GM18526 (cell line): ENCODE data around the gene PEX14.

Source experiments
- POLR2A ChIP-seq: IDR thresholded peaks from 3 replicates; pipeline ENCODE4 v1.6.1; 2011; ENCODE audit not compliant: insufficient read length; ENCODE audit errors: extremely low read depth

The PEX14 gene

DNA sequence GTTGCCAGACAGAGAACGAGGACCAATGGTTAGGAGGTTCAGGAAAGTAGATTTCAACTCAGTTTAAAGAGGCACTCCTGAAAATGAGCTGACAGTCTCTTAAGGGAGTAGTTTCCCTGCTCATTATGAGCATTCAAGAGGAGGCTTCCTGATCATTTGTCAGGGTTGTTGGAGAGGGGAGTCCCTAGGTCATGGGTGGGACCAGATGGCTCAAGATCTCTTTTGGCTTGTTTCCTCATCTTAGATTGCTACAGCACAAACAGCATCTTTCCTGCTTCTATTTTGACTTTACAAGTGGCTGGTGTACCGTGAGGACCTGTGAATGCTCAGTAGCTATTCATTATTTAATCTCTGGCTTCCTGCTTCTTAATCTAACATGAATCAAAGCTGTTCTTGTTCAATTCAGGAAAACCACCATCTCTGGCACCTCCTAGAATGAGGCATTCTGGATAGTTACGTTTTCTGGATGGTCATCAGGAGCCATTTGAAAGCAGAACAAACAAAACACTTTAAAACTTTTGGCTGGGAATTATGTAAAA, 47.6 kb downstream of the PEX14 start:
- TF ChIP-seq POLR2A: no peak

- TF ChIP-seq POLR2A: no peak
Measured at GRCh38 chr1:10525208-10525607, 50.5 kb downstream of the PEX14 start.

- TF ChIP-seq POLR2A: no peak
Measured at GRCh38 chr1:10528066-10529014, 53.6 kb downstream of the PEX14 start.

- no peak for TF ChIP-seq POLR2A
Measured at GRCh38 chr1:10529091-10529490, 54.3 kb downstream of the PEX14 start.

GRCh38 chr1:10529765-10530164, 55.0 kb downstream of the PEX14 start:
- no peak for TF ChIP-seq POLR2A

DNA sequence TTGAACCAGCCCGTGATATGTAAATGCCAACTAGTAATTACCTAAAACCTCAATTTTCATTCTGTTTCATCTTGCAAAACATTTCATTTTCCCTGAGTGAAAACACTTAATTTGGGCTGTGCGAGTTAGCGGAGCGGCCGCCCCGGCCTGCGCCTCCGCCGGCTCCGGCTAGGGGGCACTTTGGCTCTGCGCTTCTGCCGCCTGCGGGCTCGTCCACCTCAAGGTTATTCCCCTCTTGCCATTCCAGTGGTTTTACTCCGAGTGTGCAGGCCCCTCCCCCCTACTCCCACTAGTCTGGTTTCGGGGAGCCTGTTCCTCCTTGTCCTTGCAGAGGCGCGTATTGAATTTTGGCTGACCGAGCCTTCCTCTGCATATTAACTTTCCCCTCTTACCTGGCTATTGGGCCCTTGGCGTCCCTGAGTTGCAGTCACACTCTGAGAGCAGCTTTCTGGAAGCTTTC, 55.6 kb downstream of the PEX14 start:
- no peak for TF ChIP-seq POLR2A

- TF ChIP-seq POLR2A: no peak
Measured at GRCh38 chr1:10530756-10531495, 56.2 kb downstream of the PEX14 start.

DNA sequence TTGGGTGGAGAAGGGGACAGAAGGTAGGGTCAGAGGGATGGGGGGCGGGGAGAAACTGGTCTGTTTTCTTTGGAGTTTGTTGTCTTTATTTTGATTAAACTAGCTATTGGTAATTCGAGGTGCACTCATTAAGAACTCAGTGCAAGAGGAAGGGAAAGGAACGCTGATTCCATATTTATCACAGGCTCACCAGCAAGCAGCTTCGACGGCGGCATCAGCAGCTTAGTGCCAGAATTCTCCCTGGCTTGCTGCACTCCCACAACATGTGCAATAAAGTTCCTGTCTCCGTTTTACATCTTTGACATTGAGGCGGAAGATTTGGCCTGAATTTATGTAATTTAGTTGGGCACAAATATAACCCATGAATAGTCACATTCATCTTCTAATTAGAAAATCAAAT, 57.6 kb downstream of the PEX14 start:
- TF ChIP-seq POLR2A: no peak

DNA sequence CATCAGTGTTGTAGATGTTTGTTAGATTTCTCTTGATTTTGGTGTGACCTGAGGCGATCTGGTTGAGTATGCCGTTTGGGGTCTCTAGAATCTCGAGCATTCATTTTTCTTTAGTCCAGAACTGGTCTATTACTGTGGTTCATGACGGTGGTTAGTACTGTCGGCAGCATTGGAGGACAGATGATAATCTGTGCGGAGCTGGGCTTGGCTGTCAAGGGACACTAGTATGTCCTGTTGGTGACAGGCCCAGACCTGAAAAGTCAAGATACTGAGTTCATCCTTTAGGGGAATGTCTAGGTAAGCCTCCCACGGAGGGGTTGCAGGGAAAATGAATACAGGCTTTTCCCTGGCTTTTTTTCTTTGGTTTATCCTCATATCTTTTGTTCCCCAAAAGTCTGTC, 59.8 kb downstream of the PEX14 start:
- no peak for TF ChIP-seq POLR2A

DNA sequence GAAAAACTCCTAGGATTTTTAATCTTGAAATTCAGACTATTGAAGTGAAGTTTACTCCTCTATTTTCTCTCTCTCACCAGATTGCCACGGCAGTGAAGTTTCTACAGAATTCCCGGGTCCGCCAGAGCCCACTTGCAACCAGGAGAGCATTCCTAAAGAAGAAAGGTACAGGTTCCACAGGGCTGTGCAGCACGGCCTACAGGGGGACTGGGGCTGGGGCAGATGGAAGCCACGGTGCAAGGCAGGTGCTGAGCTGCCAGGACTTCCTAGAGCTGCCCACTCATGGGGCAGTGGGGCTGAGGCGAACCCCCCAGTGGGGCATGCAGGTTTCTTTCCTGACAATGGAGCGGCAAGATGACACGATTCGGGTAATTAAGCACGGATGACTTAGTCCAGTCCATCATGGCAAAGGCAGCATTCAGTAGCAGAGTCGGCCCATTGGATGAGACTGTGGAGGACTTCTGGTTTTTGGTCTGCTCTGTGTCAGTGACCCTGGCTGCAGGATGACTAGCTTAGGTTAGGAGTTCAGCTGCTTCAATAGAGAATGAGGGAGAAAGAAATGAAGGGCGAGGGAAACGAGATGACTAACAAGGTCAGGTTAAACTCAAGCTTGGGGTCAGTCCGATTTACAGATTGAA, 61.5 kb downstream of the PEX14 start:
- TF ChIP-seq POLR2A: no peak

DNA sequence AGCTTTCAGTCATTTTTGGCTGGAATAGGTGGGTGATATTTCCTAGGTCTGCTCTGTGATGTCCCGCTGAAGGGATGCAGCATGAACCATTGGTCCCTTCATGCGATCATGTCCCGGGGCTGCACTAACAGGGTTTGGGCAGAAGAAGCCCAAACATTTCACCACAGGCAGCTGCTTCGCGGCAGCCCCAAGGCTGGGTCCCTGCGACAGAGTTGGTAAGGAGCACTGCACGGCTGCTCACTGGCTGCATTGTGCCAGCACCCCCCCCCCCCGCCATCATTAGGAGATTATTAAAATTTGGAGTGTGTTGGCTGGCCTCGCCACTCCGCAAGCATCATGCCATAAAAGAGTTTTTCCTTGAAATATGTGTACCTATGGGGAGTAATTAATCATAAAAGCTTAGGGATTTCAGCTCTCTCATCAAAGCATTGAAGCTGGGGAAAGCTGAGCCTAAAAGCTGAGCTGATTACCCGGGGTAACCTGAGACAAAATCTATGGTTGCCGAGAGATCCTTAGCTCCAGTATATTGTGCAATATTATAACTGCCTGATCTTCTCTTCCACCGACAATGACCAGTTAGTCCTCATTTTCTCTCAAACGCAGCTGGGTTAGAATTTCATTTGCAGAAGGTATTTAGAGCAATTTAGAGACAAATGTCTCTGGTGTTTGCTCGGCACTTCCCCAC, 62.5 kb downstream of the PEX14 start:
- TF ChIP-seq POLR2A: no peak

GRCh38 chr1:10538646-10539355, 64.1 kb downstream of the PEX14 start:
- no peak for TF ChIP-seq POLR2A

GRCh38 chr1:10539411-10540043, 64.8 kb downstream of the PEX14 start:
- no peak for TF ChIP-seq POLR2A
